ENCODE results near the gene HHIPL1. TPM values are rescaled to one million over a fixed set of nuclear protein-coding genes. Genes with fewer than 3 reads are reported as not detected.
A peak's percentile ranks its signal among the peaks of the same experiment; 100 is the strongest.

HHIPL1 gene
- total and polyA plus RNA-seq, 2 of the 8 experiments (the other 6 are each of a cell fraction or from before 2014, with no cell fraction given) = 1.5 to 2.6 TPM

GRCh38 chr14:99718031-99718810 is 73.3 kb downstream of the HHIPL1 start:
- H2BK20ac ChIP-seq (ENCODE audit: low read length) = no peak overlapping the region
- H4K20me1 ChIP-seq (replicated peaks in 1 of 2; ENCODE audit: control insufficient read depth in 1 of 2, insufficient read depth in 2 of 2, low read length in 2 of 2) = no peaks in the 10 kb centered on the region
- no peak overlapping the region for H4K91ac ChIP-seq (replicated peaks; ENCODE audit: insufficient read length, low read length)
- H3K27me3 ChIP-seq (replicated peaks in 1 of 4; ENCODE audit: control insufficient read depth in 3 of 4, extremely low read depth in 1 of 4, insufficient read depth in 3 of 4, low read length in 3 of 4) = no peaks in the 10 kb centered on the region
- H3K79me1 ChIP-seq (ENCODE audit: low read depth, low read length) = no peaks in the 10 kb centered on the region
- ChIA-PET POLR2A (ENCODE audit: partially characterized antibody) (interaction anchor here (1.2 kb wide), 1 partner anchor 172 kb away, joined by 3 read pairs; no protein-coding TSS in a partner anchor), CTCF (ENCODE audit: partially characterized antibody) (interaction anchor here (1.0 to 5.1 kb wide), 8 partner anchors 9 to 229 kb away, joined by 3 to 36 read pairs (median 3); no protein-coding TSS in a partner anchor)
- H3K14ac ChIP-seq (ENCODE audit: insufficient read length) = no peak overlapping the region
- H3K56ac ChIP-seq (replicated peaks; ENCODE audit: insufficient read length, low read depth, low read length) = no peak overlapping the region
- H3K4me2 ChIP-seq (ENCODE audit: insufficient read depth in 1 of 2, low read depth in 2 of 2, low read length in 2 of 2) = no peak overlapping the region
- no peak overlapping the region; the same call in 1 of the 2 replicates for H3K18ac ChIP-seq (ENCODE audit: extremely low read depth, low read length)
- H3K23me2 ChIP-seq (ENCODE audit: low read depth, low read length) = no peaks in the 10 kb centered on the region
- H3K79me2 ChIP-seq (ENCODE audit: control insufficient read depth in 1 of 2, insufficient read depth in 2 of 2, low read length in 2 of 2) = no peaks in the 10 kb centered on the region
- H3K4ac ChIP-seq (replicated peaks; ENCODE audit: insufficient read length, low read depth, low read length) = no peak overlapping the region
- no peak overlapping the region for H2AFZ ChIP-seq (ENCODE audit: low read length)
- no peaks in the 10 kb centered on the region for H3K36me3 ChIP-seq (ENCODE audit: control insufficient read depth in 2 of 4, insufficient read depth in 4 of 4, low read length in 3 of 4)
- H3K4me1 ChIP-seq (replicated peaks in 1 of 4; ENCODE audit: control insufficient read depth in 3 of 4, insufficient read depth in 4 of 4, low read length in 3 of 4) = peaks cover 0 to 2% (median 0%) of the 10 kb centered on the region in 4 experiments; a peak in 3 of 7 replicates
- H3K9ac ChIP-seq (replicated peaks in 1 of 4; ENCODE audit: extremely low read depth in 1 of 4, low read depth in 3 of 4, low read length in 3 of 4) = no peak overlapping the region
- FAIRE-seq (no peak), DNase-seq (ENCODE audit: low read depth in 1 of 2, low spot score in 2 of 2) (no peak)
- no peak overlapping the region for H4K5ac ChIP-seq (ENCODE audit: insufficient read length, low read depth, low read length)
- H3K4me3 ChIP-seq (ENCODE audit: extremely low read depth in 1 of 4, insufficient read depth in 2 of 4, low read depth in 3 of 4, low read length in 4 of 4) = no peak overlapping the region
- TF ChIP-seq CBX5 (IDR thresholded peaks at IDR 0.05; ENCODE audit: low read depth, low read length) (no peak), HDAC2 (IDR thresholded peaks at IDR 0.05; ENCODE audit: borderline replicate concordance in 1 of 2, low read depth in 2 of 2, low read length in 2 of 2) (no peak), RBBP5 (IDR thresholded peaks at IDR 0.05; ENCODE audit: borderline replicate concordance, low read depth, low read length) (no peak), CTBP2 (IDR thresholded peaks at IDR 0.05; ENCODE audit: borderline replicate concordance, insufficient read depth, insufficient read length, low read length) (no peak), BACH1 (IDR thresholded peaks at IDR 0.05; ENCODE audit: low read length) (no peak), NANOG (IDR thresholded peaks at IDR 0.05; ENCODE audit: insufficient read depth, low read depth, low read length, poor library complexity, severe bottlenecking) (no peak), PHF8 (conservative IDR thresholded peaks at IDR 0.05; ENCODE audit: low read depth, low read length) (no peak)
- 0 out of 2 replicates have a peak overlapping the region, but pooled peaks have one; percentile 39 for H2BK12ac ChIP-seq (ENCODE audit: low read depth, low read length)
- H2BK5ac ChIP-seq (ENCODE audit: low read depth, low read length) = no peak overlapping the region
- WGBS, 2 experiments (ENCODE audit: extremely low coverage in 1 of 2, insufficient coverage in 1 of 2, insufficient read length in 1 of 2, insufficient replicate concordance in 2 of 2, low coverage in 1 of 2, low lambda C conversion rate in 2 of 2, missing lambda C conversion rate in 1 of 2) = 78% methylated on average over 14 of the region's 14 CpGs; no CpG with 5 or more reads in 1 of the 2 experiments
- no peaks in the 10 kb centered on the region; a peak in 1 of 4 replicates for H3K9me3 ChIP-seq (ENCODE audit: insufficient read depth in 2 of 2, low read depth in 1 of 2, low read length in 1 of 2)
- H2AK5ac ChIP-seq (ENCODE audit: low read depth, low read length) = no peak overlapping the region
- no peak overlapping the region for H3K23ac ChIP-seq (ENCODE audit: insufficient read length)
- H3K27ac ChIP-seq (ENCODE audit: low read depth, low read length) = no peak overlapping the region
- H2BK120ac ChIP-seq (replicated peaks; ENCODE audit: low read depth, low read length) = no peak overlapping the region
- 0 out of 2 replicates have a peak overlapping the region, but pooled peaks have one; percentile 8 for H2BK15ac ChIP-seq (ENCODE audit: low read length)
- no peak overlapping the region for H4K8ac ChIP-seq (ENCODE audit: extremely low read depth, insufficient read depth, low read length)

All from H1 (cell line).